Gastrocnemius medialis (tissue), 4 donors: ENCODE measurements around the gene UHRF2. TPM values are rescaled to one million over a fixed set of nuclear protein-coding genes. Genes with fewer than 3 reads are reported as not detected.

Experiments
- ATAC-seq, 2 donors: fragments of 150-250 bp; one replicate each; pipeline ENCODE4 v1.9.1; 2016
- DNase-seq, 2 donors: peaks; one replicate each; pipeline ENCODE4 v3.0.0-alpha.2; 2019
- H3K27ac ChIP-seq, 4 donors: fragments of 200-600 bp; sonication (generic); 1 replicate in 1 of 4; 2 replicates in 3 of 4; pipeline ENCODE4 v1.5.1; 2016 to 2018; ENCODE audit warnings: mild to moderate bottlenecking in 2 of 4, moderate library complexity in 1 of 4
- H3K27me3 ChIP-seq, 3 donors: fragments of 200-600 bp; sonication (generic) in 2 of 3; 1 replicate in 1 of 3; 2 replicates in 2 of 3; pipeline versions ENCODE4 v1.5.1 to v1.6.0; 2016 to 2019; ENCODE audit warnings: mild to moderate bottlenecking in 1 of 3, moderate library complexity in 1 of 3
- H3K36me3 ChIP-seq, 2 donors: fragments of 200-600 bp; sonication (generic) in 1 of 2; one replicate each; pipeline ENCODE4 v1.5.1; 2017 to 2018
- H3K4me1 ChIP-seq, 2 donors: fragments of 200-600 bp; sonication (generic) in 1 of 2; one replicate each; pipeline ENCODE4 v1.5.1; 2016 to 2017; ENCODE audit warnings: mild to moderate bottlenecking in 2 of 2
- H3K4me3 ChIP-seq, 4 donors: fragments of 200-600 bp; sonication (generic) in 3 of 4; 1 replicate in 1 of 4; 2 replicates in 3 of 4; pipeline ENCODE4 v1.5.1; 2016 to 2019; ENCODE audit warnings: mild to moderate bottlenecking in 2 of 4
- H3K9me3 ChIP-seq, 3 donors: fragments of 200-600 bp; sonication (generic) in 2 of 3; 1 replicate in 1 of 3; 2 replicates in 2 of 3; pipeline ENCODE4 v1.5.1; 2016 to 2019
- CTCF ChIP-seq, 5 experiments: fragments of 450-650 bp in 3 of 5; fragments of 200-600 bp in 2 of 5; sonication (generic) in 2 of 5; IDR thresholded peaks in 4 of 5; conservative IDR thresholded peaks in 1 of 5; 1 replicate in 4 of 5; 2 replicates in 1 of 5; pipeline ENCODE4 v1.5.1; 2016 to 2019; ENCODE audit warnings: antibody characterized with exemption in 5 of 5, mild to moderate bottlenecking in 3 of 5, moderate library complexity in 3 of 5
- POLR2A ChIP-seq, 2 donors: fragments of 450-650 bp; IDR thresholded peaks; one replicate each; pipeline ENCODE4 v1.6.1; 2017; ENCODE audit warnings: antibody characterized with exemption in 2 of 2, mild to moderate bottlenecking in 2 of 2, moderate library complexity in 2 of 2
- in situ Hi-C, 4 donors: fragments of 200-750 bp; cut with MboI; loops; one replicate each; pipeline versions ENCODE4 v1.15.0 to v1.8.0; 2017; ENCODE audit warnings: low sequenced_read_pairs in 4 of 4
- intact Hi-C: fragments of 100-400 bp; cut with DNase I; formaldehyde crosslinking; loops from one replicate; pipeline ENCODE4 v1.15.1; 2023; ENCODE audit warnings: low total_unique reads
- total RNA-seq, 4 donors: library from RNA; depleted of rRNA; stranded (reverse); fragments of >200 nt; gene quantifications; one replicate each; pipeline versions ENCODE4 v1.1.0 to v1.2.3, GENCODE V29; 2016

Gene UHRF2
- total RNA-seq, 4 donors from 2014 or later = 16.7 to 29.0 (median 18.8) TPM

GRCh38 chr9:6512085-6512657 lies 99.2 kb downstream of the UHRF2 start:
- Histone ChIP-seq H3K27me3 (no peaks in the 10 kb centered on the region), H3K9me3 (no peaks in the 10 kb centered on the region), H3K4me3 (no peak overlapping the region), H3K27ac (no peak overlapping the region), H3K36me3 (peaks cover 0 to 13% of the 10 kb centered on the region in 2 donors), H3K4me1 (no peaks in the 10 kb centered on the region)
- ATAC-seq (no peak), DNase-seq (no peak)
- in situ Hi-C loops (no loop called here), intact Hi-C loops (no loop called here)
- TF ChIP-seq POLR2A (IDR thresholded peaks at IDR 0.05) (no peak), CTCF (IDR thresholded peaks at IDR 0.05 in 4 of 5, conservative IDR thresholded peaks at IDR 0.05 in 1 of 5) (no peak)

GRCh38 chr9:6522263-6522662 lies 109.3 kb downstream of the UHRF2 start:
- ATAC-seq (no peak), DNase-seq (no peak)
- TF ChIP-seq CTCF (IDR thresholded peaks at IDR 0.05 in 4 of 5, conservative IDR thresholded peaks at IDR 0.05 in 1 of 5) = no peak
- no peak for TF ChIP-seq POLR2A (IDR thresholded peaks at IDR 0.05)
- no peaks in the 10 kb centered on the region for H3K36me3 ChIP-seq
- intact Hi-C loops (no loop called here), in situ Hi-C loops (no loop called here)
- no peak overlapping the region for H3K4me3 ChIP-seq
- no peaks in the 10 kb centered on the region for H3K9me3 ChIP-seq
- no peaks in the 10 kb centered on the region for H3K27me3 ChIP-seq
- H3K4me1 ChIP-seq = no peaks in the 10 kb centered on the region
- no peak overlapping the region for H3K27ac ChIP-seq

- H3K4me1 ChIP-seq = no peaks in the 10 kb centered on the region
- TF ChIP-seq CTCF (IDR thresholded peaks at IDR 0.05 in 4 of 5, conservative IDR thresholded peaks at IDR 0.05 in 1 of 5) = no peak
- TF ChIP-seq POLR2A (IDR thresholded peaks at IDR 0.05) = no peak
- DNase-seq = no peak
- H3K27me3 ChIP-seq = no peaks in the 10 kb centered on the region
- H3K4me3 ChIP-seq = no peak overlapping the region
- H3K27ac ChIP-seq = no peak overlapping the region
- intact Hi-C loops (no loop called here), in situ Hi-C loops (no loop called here)
- no peaks in the 10 kb centered on the region for H3K9me3 ChIP-seq
- no peaks in the 10 kb centered on the region for H3K36me3 ChIP-seq
- no peak for ATAC-seq
These were observed 112.5 kb downstream of the UHRF2 start for GRCh38 chr9:6525326-6526045.

- Histone ChIP-seq H3K27ac (no peak overlapping the region), H3K36me3 (no peaks in the 10 kb centered on the region), H3K27me3 (no peaks in the 10 kb centered on the region), H3K9me3 (no peaks in the 10 kb centered on the region), H3K4me1 (no peaks in the 10 kb centered on the region), H3K4me3 (no peak overlapping the region)
- in situ Hi-C loops = no loop called here
- intact Hi-C loops = no loop called here
- DNase-seq = no peak
- no peak for ATAC-seq
- TF ChIP-seq CTCF (IDR thresholded peaks at IDR 0.05 in 4 of 5, conservative IDR thresholded peaks at IDR 0.05 in 1 of 5) (no peak), POLR2A (IDR thresholded peaks at IDR 0.05) (no peak)
These were observed 122.6 kb downstream of the UHRF2 start for GRCh38 chr9:6535594-6535993.
